ENCODE measurements around the gene MSH4. TPM values are rescaled to one million over a fixed set of nuclear protein-coding genes. Genes with fewer than 3 reads are reported as not detected.

The MSH4 gene
- total RNA-seq, 1 experiment from 2014 or later = 0.33 TPM

DNA sequence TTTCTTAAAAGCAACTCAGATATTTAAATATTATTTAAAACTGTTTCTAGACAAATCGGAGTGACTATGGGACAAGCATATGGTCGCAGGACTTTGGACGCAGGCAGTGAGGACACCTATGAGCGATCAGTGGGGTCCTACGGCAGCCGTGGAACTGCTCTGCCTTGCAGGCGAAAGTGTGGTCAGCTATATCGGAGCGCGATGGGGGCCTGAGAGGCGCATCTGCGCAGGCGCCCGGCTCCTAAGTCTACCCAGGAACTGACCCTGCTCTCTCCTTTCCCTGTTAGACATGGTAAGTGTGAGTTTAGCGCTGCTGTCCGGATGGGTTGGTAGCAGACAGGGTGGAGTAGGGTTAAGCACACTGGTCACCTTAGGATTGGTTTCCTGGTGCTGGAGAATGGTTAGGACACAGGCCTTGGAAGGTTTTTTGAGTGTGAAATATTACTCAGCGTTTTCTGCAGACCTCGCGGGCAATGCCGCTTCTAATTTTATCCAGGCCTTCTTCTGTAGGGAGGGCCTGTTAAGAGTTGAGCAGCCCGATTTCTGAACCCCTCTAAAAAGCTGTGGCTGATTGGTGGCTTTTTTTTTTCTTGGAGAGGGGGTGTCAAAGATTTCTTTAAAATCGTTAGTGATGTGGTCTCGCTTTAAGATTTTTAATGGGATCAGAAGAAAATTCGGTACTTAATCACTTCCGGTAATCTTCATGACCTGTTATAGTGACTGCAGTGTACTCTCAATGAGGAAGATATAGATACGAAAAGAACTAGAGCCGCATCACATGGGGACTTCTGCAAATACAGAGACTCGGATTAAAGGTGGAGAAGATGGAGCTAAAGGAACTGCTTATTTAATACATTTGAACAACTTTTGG, 10.5 kb upstream of the MSH4 start, which contains the start of gene RABGGTB (continued):
- TF ChIP-seq GABPB1 (CRISPR knock-in tag; IDR thresholded peaks at IDR 0.05) = peak; percentile 53; the same call in 1 of the 2 replicates
- peak; percentile 70; the same call in 1 of the 2 replicates for TF ChIP-seq TEAD1 (CRISPR knock-in tag; IDR thresholded peaks at IDR 0.05)
- TF ChIP-seq, protein P1, sequence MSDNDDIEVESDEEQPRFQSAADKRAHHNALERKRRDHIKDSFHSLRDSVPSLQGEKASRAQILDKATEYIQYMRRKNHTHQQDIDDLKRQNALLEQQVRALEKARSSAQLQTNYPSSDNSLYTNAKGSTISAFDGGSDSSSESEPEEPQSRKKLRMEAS (CRISPR knock-in tag; IDR thresholded peaks at IDR 0.05) = peak; percentile 75
- TF ChIP-seq, protein P2, sequence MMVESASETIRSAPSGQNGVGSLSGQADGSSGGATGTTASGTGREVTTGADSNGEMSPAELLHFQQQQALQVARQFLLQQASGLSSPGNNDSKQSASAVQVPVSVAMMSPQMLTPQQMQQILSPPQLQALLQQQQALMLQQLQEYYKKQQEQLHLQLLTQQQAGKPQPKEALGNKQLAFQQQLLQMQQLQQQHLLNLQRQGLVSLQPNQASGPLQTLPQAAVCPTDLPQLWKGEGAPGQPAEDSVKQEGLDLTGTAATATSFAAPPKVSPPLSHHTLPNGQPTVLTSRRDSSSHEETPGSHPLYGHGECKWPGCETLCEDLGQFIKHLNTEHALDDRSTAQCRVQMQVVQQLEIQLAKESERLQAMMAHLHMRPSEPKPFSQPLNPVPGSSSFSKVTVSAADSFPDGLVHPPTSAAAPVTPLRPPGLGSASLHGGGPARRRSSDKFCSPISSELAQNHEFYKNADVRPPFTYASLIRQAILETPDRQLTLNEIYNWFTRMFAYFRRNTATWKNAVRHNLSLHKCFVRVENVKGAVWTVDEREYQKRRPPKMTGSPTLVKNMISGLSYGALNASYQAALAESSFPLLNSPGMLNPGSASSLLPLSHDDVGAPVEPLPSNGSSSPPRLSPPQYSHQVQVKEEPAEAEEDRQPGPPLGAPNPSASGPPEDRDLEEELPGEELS (CRISPR knock-in tag; IDR thresholded peaks at IDR 0.05) = peak; percentile 58; the same call in 1 of the 2 replicates
- peak; percentile 23; the same call in 1 of the 2 replicates for TF ChIP-seq CREM (CRISPR knock-in tag; IDR thresholded peaks at IDR 0.05)
- no peak for TF ChIP-seq SMAD4 (CRISPR knock-in tag; IDR thresholded peaks at IDR 0.05)
- TF ChIP-seq, protein P3, sequence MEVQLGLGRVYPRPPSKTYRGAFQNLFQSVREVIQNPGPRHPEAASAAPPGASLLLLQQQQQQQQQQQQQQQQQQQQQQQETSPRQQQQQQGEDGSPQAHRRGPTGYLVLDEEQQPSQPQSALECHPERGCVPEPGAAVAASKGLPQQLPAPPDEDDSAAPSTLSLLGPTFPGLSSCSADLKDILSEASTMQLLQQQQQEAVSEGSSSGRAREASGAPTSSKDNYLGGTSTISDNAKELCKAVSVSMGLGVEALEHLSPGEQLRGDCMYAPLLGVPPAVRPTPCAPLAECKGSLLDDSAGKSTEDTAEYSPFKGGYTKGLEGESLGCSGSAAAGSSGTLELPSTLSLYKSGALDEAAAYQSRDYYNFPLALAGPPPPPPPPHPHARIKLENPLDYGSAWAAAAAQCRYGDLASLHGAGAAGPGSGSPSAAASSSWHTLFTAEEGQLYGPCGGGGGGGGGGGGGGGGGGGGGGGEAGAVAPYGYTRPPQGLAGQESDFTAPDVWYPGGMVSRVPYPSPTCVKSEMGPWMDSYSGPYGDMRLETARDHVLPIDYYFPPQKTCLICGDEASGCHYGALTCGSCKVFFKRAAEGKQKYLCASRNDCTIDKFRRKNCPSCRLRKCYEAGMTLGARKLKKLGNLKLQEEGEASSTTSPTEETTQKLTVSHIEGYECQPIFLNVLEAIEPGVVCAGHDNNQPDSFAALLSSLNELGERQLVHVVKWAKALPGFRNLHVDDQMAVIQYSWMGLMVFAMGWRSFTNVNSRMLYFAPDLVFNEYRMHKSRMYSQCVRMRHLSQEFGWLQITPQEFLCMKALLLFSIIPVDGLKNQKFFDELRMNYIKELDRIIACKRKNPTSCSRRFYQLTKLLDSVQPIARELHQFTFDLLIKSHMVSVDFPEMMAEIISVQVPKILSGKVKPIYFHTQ (CRISPR knock-in tag; IDR thresholded peaks at IDR 0.05) = 0 out of 2 replicates have a peak, but pooled peaks have one; percentile 31
- TF ChIP-seq, protein P4, sequence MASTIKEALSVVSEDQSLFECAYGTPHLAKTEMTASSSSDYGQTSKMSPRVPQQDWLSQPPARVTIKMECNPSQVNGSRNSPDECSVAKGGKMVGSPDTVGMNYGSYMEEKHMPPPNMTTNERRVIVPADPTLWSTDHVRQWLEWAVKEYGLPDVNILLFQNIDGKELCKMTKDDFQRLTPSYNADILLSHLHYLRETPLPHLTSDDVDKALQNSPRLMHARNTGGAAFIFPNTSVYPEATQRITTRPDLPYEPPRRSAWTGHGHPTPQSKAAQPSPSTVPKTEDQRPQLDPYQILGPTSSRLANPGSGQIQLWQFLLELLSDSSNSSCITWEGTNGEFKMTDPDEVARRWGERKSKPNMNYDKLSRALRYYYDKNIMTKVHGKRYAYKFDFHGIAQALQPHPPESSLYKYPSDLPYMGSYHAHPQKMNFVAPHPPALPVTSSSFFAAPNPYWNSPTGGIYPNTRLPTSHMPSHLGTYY (CRISPR knock-in tag; IDR thresholded peaks at IDR 0.05) = peak; percentile 68; the same call in 1 of the 2 replicates
- TF ChIP-seq, protein P5, sequence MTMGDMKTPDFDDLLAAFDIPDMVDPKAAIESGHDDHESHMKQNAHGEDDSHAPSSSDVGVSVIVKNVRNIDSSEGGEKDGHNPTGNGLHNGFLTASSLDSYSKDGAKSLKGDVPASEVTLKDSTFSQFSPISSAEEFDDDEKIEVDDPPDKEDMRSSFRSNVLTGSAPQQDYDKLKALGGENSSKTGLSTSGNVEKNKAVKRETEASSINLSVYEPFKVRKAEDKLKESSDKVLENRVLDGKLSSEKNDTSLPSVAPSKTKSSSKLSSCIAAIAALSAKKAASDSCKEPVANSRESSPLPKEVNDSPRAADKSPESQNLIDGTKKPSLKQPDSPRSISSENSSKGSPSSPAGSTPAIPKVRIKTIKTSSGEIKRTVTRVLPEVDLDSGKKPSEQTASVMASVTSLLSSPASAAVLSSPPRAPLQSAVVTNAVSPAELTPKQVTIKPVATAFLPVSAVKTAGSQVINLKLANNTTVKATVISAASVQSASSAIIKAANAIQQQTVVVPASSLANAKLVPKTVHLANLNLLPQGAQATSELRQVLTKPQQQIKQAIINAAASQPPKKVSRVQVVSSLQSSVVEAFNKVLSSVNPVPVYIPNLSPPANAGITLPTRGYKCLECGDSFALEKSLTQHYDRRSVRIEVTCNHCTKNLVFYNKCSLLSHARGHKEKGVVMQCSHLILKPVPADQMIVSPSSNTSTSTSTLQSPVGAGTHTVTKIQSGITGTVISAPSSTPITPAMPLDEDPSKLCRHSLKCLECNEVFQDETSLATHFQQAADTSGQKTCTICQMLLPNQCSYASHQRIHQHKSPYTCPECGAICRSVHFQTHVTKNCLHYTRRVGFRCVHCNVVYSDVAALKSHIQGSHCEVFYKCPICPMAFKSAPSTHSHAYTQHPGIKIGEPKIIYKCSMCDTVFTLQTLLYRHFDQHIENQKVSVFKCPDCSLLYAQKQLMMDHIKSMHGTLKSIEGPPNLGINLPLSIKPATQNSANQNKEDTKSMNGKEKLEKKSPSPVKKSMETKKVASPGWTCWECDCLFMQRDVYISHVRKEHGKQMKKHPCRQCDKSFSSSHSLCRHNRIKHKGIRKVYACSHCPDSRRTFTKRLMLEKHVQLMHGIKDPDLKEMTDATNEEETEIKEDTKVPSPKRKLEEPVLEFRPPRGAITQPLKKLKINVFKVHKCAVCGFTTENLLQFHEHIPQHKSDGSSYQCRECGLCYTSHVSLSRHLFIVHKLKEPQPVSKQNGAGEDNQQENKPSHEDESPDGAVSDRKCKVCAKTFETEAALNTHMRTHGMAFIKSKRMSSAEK (CRISPR knock-in tag; IDR thresholded peaks at IDR 0.05; ENCODE audit: borderline replicate concordance) = 0 out of 2 replicates have a peak, but pooled peaks have one; percentile 7
- no peak for TF ChIP-seq GRHL2 (CRISPR knock-in tag; IDR thresholded peaks at IDR 0.05; ENCODE audit: insufficient replicate concordance, severe bottlenecking)

DNA sequence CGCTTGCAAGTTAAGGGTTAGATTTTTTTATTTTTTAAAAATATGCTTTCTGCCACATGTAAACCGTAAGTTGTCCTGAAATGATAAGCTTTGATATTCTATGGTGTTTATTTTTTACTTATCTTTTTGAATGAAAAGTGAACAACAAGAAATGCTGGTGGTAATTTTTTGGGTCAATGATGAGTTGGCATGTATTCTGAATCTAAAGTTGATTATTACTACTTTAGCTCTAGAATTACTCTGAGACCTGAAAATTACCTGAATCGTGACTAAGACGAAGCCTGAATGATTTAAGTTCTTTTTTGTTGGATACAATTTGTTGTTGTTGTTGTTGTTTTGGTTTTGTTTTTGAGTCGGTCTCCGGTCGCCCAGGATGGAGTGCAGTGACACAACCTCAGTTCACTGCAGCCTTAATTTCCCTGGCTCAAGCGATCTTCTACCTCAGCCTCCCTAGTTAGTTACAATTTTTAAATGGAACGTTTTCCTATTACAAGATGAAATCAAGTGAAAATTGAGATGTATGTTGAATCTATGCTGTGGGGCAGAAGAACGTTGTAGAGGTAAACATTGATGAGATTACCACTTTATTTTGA, 9.7 kb upstream of the MSH4 start:
- no peaks in the 10 kb centered on the region for H3K9me3 Mint-ChIP-seq
- CTCF ChIA-PET = interaction anchor here (0.7 kb wide), 1 partner anchor 172 kb away, joined by 3 read pairs; no protein-coding TSS in a partner anchor
- DNase-seq (ENCODE audit: low spot score) (no peak), ATAC-seq (no peak)
- no peaks in the 10 kb centered on the region for H3K27me3 Mint-ChIP-seq (ENCODE audit: low read depth)
- peaks cover 60% of the 10 kb centered on the region for H3K36me3 Mint-ChIP-seq
- 0 out of 2 replicates have a peak, but pooled peaks have one; percentile 33 for TF ChIP-seq KAT7 (CRISPR knock-in tag; IDR thresholded peaks at IDR 0.05; ENCODE audit: borderline replicate concordance)
- TF ChIP-seq, protein P6, sequence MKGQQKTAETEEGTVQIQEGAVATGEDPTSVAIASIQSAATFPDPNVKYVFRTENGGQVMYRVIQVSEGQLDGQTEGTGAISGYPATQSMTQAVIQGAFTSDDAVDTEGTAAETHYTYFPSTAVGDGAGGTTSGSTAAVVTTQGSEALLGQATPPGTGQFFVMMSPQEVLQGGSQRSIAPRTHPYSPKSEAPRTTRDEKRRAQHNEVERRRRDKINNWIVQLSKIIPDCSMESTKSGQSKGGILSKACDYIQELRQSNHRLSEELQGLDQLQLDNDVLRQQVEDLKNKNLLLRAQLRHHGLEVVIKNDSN (CRISPR knock-in tag; IDR thresholded peaks at IDR 0.05) = no peak
- peak overlapping the region; percentile 97 for H3K27ac Mint-ChIP-seq
- H3K4me3 Mint-ChIP-seq = peak overlapping the region; percentile 99
- POLR2A ChIA-PET = interaction anchor here (1.6 kb wide), 1 partner anchor 10 kb away, joined by 12 read pairs; the partner anchor contains the start of gene MSH4
- peaks cover 36% of the 10 kb centered on the region for H3K4me1 Mint-ChIP-seq

Data from WTC11 (cell line).